SK-N-MC (cell line): ENCODE measurements around the gene PDCD1.

Source experiments
- EZH2 ChIP-seq: fragments of 200-600 bp; sonication (generic); IDR thresholded peaks from one replicate; pipeline ENCODE4 v1.6.1; 2017; ENCODE audit warnings: antibody characterized with exemption
- POLR2AphosphoS5 ChIP-seq: IDR thresholded peaks from 2 replicates; pipeline ENCODE4 v1.6.1; 2012; ENCODE audit warnings: mild to moderate bottlenecking, low read depth, low read length, borderline replicate concordance

DNA sequence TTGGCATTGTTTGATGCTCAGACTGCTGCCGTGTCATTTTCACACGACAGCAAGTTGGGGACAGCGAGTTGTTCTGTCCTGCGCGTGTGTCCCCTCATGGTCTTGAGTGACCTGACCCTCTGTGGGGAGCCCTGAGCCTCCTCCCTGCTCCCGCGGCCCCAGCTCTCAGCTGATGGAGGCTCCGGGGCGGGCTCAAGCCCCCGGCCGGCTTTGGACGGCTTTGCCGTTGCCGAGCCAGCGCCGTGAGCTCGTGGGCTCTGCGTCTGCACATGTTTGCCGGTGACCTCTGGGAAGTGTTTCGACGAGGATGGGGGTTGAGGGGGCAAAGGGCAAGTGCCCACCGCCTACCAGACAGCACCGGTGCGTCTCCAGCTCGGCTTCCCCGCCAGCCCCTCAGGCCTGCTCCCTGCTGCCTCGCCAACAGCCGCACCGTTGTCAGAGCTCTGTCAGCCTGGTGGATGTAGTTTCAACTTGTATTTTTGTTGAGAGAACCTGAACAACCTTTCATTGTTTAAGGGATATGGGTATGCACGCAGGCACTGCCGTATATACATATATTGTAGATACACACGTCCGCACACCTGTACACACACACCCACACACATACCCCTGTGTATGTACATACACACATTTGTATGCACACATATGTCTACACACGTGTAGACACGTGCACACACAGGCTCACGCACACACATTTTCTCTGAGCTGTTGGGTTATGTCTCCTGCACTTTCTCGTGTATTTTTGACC, 13.7 kb downstream of the PDCD1 start:
- TF ChIP-seq EZH2, result no peak
- TF ChIP-seq POLR2AphosphoS5, result no peak
